Breast epithelium (tissue), 3 donors: ENCODE data around the gene KDM4B.

Experiments used
- CTCF ChIP-seq, 3 donors: fragments of 450-650 bp; IDR thresholded peaks; one replicate each; pipeline ENCODE4 v1.5.1; 2016 to 2017; ENCODE audit warnings: antibody characterized with exemption in 3 of 3, mild to moderate bottlenecking in 3 of 3, moderate library complexity in 3 of 3
- POLR2A ChIP-seq: fragments of 450-650 bp; IDR thresholded peaks from one replicate; pipeline ENCODE4 v1.6.1; 2016; ENCODE audit warnings: antibody characterized with exemption, mild to moderate bottlenecking, moderate library complexity
- POLR2AphosphoS5 ChIP-seq, 3 donors: sonication (generic); formaldehyde crosslinking; IDR thresholded peaks; one replicate each; pipeline ENCODE4 v1.6.1; 2017; ENCODE audit warnings: antibody characterized with exemption in 3 of 3

- no peak for TF ChIP-seq CTCF (IDR thresholded peaks at IDR 0.05)
- TF ChIP-seq POLR2A, result no peak
- no peak for TF ChIP-seq POLR2AphosphoS5 (IDR thresholded peaks at IDR 0.05)
Measured at GRCh38 chr19:4986471-4986891, 17.6 kb downstream of the KDM4B start.
